Activated gamma-delta T cell treated with anti-CD3 and anti-CD28 coated beads, Interleukin-2, amount 50 U/mL, for 16 hours (primary cell): ENCODE data around the gene ATOH8.
A peak's percentile ranks its signal among the peaks of the same experiment; 100 is the strongest.
"Not testable (repeated sequence)": the region's sequence is repeated elsewhere in the genome, so short reads cannot be mapped to it uniquely, and the experiment has no call there.

Experiments
- DNase-seq: peaks from one replicate; pipeline ENCODE4 v3.0.0-alpha.2; 2020; ENCODE audit warnings: low read depth

The ATOH8 gene

GRCh38 chr2:85753525-85754312 lies at the start of gene ATOH8:
TSS of gene ATOH8 (plus strand) at chr2:85753991. CDS start at chr2:85754190, 199 bp downstream.
- no peak for DNase-seq

GRCh38 chr2:85704038-85704437 lies 49.8 kb upstream of the ATOH8 start:
- no peak for DNase-seq

GRCh38 chr2:85704800-85705679 lies 48.8 kb upstream of the ATOH8 start:
- peak; percentile 32 for DNase-seq

GRCh38 chr2:85705680-85706039 lies 48.1 kb upstream of the ATOH8 start:
- no peak for DNase-seq

- DNase-seq, result no peak
Observed at GRCh38 chr2:85706063-85706462, 47.7 kb upstream of the ATOH8 start.

GRCh38 chr2:85706599-85707296 lies 47.0 kb upstream of the ATOH8 start:
- no peak for DNase-seq

- peak; percentile 60 for DNase-seq
Observed at GRCh38 chr2:85707304-85707703, 46.5 kb upstream of the ATOH8 start.

GRCh38 chr2:85708641-85709040 lies 45.1 kb upstream of the ATOH8 start:
- DNase-seq, result no peak

- no peak for DNase-seq
Observed at GRCh38 chr2:85709401-85709811, 44.4 kb upstream of the ATOH8 start.

GRCh38 chr2:85710687-85711577 lies 42.9 kb upstream of the ATOH8 start:
- no peak for DNase-seq

GRCh38 chr2:85711578-85712060 lies 42.2 kb upstream of the ATOH8 start:
- DNase-seq, result no peak

GRCh38 chr2:85712336-85712735 lies 41.5 kb upstream of the ATOH8 start:
- DNase-seq, result no peak

- DNase-seq, result no peak
Observed at GRCh38 chr2:85712849-85713612, 40.8 kb upstream of the ATOH8 start.

- DNase-seq, result no peak
Observed at GRCh38 chr2:85713836-85714235, 40.0 kb upstream of the ATOH8 start.

- DNase-seq, result not testable (repeated sequence)
Observed at GRCh38 chr2:85714421-85714820, 39.4 kb upstream of the ATOH8 start.

GRCh38 chr2:85714841-85715240 lies 39.0 kb upstream of the ATOH8 start:
- DNase-seq, result no peak

GRCh38 chr2:85716346-85716914 lies 37.4 kb upstream of the ATOH8 start:
- DNase-seq, result no peak

- no peak for DNase-seq
Observed at GRCh38 chr2:85717308-85718008, 36.3 kb upstream of the ATOH8 start.

- no peak for DNase-seq
Observed at GRCh38 chr2:85718009-85718391, 35.8 kb upstream of the ATOH8 start.
